GM19193 (cell line): ENCODE data around the gene ANP32A.

Source experiments
- POLR2A ChIP-seq: IDR thresholded peaks from 4 replicates; pipeline ENCODE4 v1.6.1; 2011; ENCODE audit not compliant: insufficient read depth, insufficient read length; ENCODE audit errors: extremely low read depth

The ANP32A gene

DNA sequence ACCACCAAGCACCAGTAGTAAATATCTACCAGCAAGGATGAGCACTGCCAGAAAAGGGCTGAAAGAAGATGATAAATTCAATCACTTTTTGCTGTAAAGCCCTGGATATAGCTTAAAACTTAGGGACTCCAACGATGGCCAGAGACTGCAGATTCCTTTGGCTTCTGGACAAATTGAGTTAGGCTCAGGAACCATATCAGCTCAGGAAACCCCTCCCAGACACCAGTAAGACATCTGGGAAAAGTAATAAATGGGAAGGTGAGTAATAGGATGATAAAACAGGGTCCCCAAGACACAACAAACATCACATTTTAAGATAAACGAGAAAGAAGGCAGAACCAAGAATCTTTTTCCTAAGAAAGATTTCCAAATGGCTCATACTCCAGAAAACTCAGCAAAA, 65.0 kb downstream of the ANP32A start:
- no peak for TF ChIP-seq POLR2A

DNA sequence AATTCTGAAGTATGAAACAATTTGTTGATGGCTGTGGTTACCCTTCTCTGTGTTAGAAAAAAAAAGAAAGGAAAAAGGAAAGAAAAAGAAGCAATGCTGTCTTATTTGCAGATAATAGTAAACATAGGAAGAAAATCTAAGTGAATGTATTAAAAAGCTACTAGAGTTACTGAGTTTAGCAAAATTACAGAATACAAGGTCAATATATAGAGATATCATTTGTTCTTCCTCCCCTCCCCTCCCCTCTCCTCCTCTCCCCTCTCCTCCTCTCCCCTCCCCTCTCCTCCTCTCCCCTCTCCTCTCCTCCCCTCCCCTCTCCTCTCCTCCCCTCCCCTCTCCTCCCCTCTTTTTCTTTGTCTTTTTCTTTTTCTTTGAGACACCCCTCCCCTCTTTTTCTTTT, 69.1 kb downstream of the ANP32A start:
- TF ChIP-seq POLR2A, result no peak

DNA sequence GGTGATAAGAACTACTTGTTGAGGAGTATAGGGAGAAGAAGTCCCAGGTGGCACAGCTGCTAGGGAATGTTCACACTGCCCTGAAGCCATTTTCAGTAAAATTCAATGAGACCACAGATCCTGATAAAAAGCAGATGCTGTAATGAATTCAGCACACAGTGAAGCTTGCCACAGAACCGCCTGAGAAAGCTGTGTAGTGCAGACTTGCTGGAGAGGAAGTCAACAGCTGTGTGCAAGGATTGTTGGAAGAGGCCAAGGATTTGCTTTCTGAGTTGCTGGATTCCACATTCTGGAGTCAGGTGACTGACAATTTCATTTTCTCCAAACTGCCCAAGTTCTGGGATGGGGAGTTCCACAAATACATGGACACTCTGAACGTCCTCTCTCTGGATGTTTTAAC, 70.9 kb downstream of the ANP32A start:
- TF ChIP-seq POLR2A, result no peak

DNA sequence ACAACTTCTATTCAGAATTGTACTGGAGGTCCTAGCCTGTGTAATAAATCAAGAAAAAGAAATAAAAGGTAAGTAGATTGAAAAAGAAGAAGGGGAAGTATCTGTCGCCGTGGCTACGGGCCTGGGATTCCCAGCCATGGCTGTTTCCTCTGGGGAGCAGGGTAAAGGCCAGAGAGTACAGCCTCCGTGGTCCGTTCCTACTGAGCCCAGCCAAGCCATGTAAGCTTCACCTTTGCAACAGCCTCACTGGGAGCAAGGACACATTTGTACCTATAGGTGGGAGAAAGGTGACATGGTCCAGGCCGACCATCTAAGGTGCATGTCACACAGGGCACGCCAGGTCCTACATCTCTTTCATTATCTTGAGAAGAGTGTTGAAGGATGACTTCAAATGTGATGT, 71.3 kb downstream of the ANP32A start:
- no peak for TF ChIP-seq POLR2A

- no peak for TF ChIP-seq POLR2A
Observed at GRCh38 chr15:68743256-68743655, 77.4 kb downstream of the ANP32A start.

- TF ChIP-seq POLR2A, result no peak
Observed at GRCh38 chr15:68739390-68740080, 81.2 kb downstream of the ANP32A start.

GRCh38 chr15:68735610-68736009, 85.1 kb downstream of the ANP32A start:
- no peak for TF ChIP-seq POLR2A

GRCh38 chr15:68734881-68735280, 85.8 kb downstream of the ANP32A start:
- TF ChIP-seq POLR2A, result no peak

GRCh38 chr15:68734352-68734751, 86.3 kb downstream of the ANP32A start:
- no peak for TF ChIP-seq POLR2A

GRCh38 chr15:68733666-68734065, 87.0 kb downstream of the ANP32A start:
- TF ChIP-seq POLR2A, result no peak

DNA sequence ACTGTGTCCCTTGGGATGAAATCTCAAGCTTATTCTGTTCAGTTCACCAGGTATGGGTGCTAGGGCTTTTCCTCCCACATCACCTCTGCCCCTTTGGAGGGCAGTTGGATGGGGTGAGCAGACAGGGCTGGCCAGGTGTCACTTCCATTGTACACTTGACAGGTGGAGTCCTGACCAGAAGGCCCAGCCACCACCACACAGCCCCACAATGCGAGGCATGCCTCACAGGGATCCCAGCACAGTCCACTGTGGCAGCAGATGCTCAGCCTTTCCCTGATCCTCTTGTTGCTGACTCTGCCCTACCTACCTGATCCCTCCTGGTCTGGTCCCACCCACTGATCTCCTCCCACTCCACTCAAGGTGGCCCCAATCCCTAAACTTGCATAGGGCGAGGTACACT, 88.2 kb downstream of the ANP32A start:
- TF ChIP-seq POLR2A, result no peak

DNA sequence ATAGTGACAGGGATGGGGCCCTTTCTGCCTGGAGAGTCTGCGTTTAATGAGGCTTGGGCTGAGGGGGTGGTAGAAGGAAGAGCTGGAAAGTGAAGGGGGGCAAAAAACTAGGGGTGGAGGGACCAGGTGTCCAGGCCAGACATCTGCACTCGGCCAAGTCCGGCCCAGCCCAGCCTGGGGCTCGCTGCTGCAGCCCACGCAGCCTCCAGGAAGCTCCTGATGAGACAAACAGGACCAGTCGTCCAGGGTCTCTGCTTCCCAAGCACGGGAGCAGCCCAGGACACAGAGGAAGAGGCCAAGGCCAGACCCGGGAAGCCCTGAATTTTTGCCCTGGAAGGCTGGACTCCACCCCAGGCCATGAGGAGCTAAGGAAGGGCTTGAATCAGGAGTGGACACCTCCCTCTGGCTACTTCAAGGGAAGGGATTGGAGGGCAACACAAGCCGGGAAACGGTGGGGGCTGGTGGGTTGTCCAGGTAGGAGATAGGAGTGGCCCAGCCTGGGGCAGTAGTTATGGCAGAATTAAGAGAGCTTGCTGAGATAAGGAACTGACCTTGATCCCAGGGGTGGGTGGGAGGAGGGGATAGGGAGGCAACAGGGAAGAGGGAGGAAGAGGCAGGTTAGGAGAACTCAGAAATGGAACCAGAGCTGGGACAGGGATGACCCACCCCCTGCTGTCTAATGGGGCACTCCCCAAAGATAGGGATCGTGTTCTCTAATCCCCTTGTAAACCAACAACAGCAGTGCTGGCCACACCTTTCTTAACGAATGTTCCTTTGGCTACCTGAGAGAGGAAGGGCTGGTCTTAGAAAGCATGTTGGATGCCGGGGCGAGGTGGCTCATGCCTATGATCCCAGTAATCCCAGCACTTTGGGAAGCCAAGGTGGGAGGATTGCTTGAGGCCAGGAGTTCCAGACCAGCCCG, 89.5 kb downstream of the ANP32A start:
- no peak for TF ChIP-seq POLR2A

GRCh38 chr15:68730471-68730919, 90.2 kb downstream of the ANP32A start:
- no peak for TF ChIP-seq POLR2A

DNA sequence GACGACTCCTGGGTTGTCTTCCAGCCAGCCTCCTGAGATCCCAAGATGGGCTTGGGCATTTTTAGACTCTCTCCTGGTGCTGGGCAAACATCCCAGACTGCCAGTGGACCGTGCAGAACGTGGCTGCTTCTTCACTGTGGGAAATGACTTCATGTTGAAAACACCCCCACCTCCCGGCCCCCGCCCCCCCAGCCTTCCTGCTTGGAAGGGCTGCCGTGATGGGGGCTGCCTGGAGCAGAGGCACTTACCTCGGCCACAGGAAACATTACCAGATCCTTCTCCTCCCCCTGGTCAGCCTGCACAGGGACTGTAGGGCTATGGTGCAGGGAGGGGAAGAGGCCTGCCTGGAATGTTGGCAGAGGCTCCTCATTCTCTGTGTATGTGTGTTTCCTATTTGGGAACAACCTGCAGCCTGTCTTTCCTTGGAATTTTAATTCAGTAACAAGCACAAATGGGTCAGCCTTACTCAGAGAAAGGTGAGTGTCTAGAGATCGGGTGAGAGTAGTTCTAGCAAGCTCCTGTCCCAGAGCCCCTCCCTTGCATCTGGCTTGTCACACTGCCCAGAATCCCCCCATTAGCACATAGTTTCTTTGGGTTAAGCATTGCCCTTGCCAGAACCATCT, 90.8 kb downstream of the ANP32A start:
- no peak for TF ChIP-seq POLR2A
